GM23338 (cell line): ENCODE measurements around the gene RSRC1. TPM values are rescaled to one million over a fixed set of nuclear protein-coding genes. Genes with fewer than 3 reads are reported as not detected.

ENCODE experiments used
- ATAC-seq: fragments of 200-7000 bp; cut with Tn5 transposase; 3 replicates; pipeline ENCODE4 v1.9.1; 2020
- DNase-seq: peaks from one replicate; pipeline ENCODE4 v3.0.0-alpha.2; 2015; ENCODE audit warnings: low spot score
- H2AFZ ChIP-seq: fragments of 200-600 bp; sonication (generic); 2 replicates; pipeline ENCODE4 v1.8.0; 2016; ENCODE audit warnings: antibody characterized with exemption, mild to moderate bottlenecking, moderate library complexity
- H3F3A ChIP-seq: fragments of 200-600 bp; sonication (generic); replicated peaks from 2 replicates; pipeline ENCODE4 v1.8.0; 2017; ENCODE audit warnings: antibody characterized with exemption, mixed run types, low read depth
- H3K27ac ChIP-seq: fragments of 200-600 bp; sonication (generic); 2 replicates; pipeline ENCODE4 v1.6.1; 2016; ENCODE audit warnings: low read depth
- H3K27me3 ChIP-seq: fragments of 200-600 bp; sonication (generic); 2 replicates; pipeline ENCODE4 v1.8.0; 2016; ENCODE audit warnings: mild to moderate bottlenecking, mixed run types, moderate library complexity; ENCODE audit not compliant: insufficient read depth
- H3K36me3 ChIP-seq: fragments of 200-600 bp; sonication (generic); 2 replicates; pipeline ENCODE4 v1.8.0; 2016; ENCODE audit warnings: mild to moderate bottlenecking; ENCODE audit not compliant: insufficient read depth
- H3K4me1 ChIP-seq: fragments of 200-600 bp; sonication (generic); 2 replicates; pipeline ENCODE4 v1.8.0; 2016; ENCODE audit warnings: mild to moderate bottlenecking, moderate library complexity; ENCODE audit not compliant: insufficient read depth
- H3K4me2 ChIP-seq: fragments of 200-600 bp; sonication (generic); 2 replicates; pipeline ENCODE4 v1.7.1; 2017; ENCODE audit warnings: mixed run types
- H3K4me3 ChIP-seq: fragments of 200-600 bp; sonication (generic); 2 replicates; pipeline ENCODE4 v1.6.1; 2016; ENCODE audit warnings: mixed run types
- H3K79me2 ChIP-seq: fragments of 200-600 bp; sonication (generic); replicated peaks from 2 replicates; pipeline ENCODE4 v1.8.0; 2017; ENCODE audit warnings: mild to moderate bottlenecking; ENCODE audit not compliant: insufficient read depth
- H3K9me2 ChIP-seq: fragments of 200-600 bp; sonication (generic); 2 replicates; pipeline ENCODE4 v1.8.0; 2017; ENCODE audit not compliant: insufficient read depth
- H4K20me1 ChIP-seq: fragments of 200-600 bp; sonication (generic); replicated peaks from 2 replicates; pipeline ENCODE4 v1.8.0; 2017; ENCODE audit warnings: mild to moderate bottlenecking; ENCODE audit not compliant: insufficient read depth
- H3K27ac Mint-ChIP-seq: 2 replicates; pipeline ENCODE4 v1.8.0; 2020; ENCODE audit warnings: inconsistent platforms, mild to moderate bottlenecking, moderate library complexity, mixed read lengths
- H3K27me3 Mint-ChIP-seq: 3 replicates; pipeline ENCODE4 v1.8.0; 2022; ENCODE audit warnings: low read depth, mild to moderate bottlenecking, moderate library complexity, mixed read lengths, inconsistent platforms; ENCODE audit not compliant: insufficient read depth, poor library complexity
- H3K36me3 Mint-ChIP-seq: 3 replicates; pipeline ENCODE4 v1.8.0; 2021; ENCODE audit warnings: low read depth, mild to moderate bottlenecking, inconsistent platforms, moderate library complexity, mixed read lengths
- H3K4me1 Mint-ChIP-seq: 3 replicates; pipeline ENCODE4 v1.8.0; 2020; ENCODE audit warnings: mild to moderate bottlenecking, inconsistent platforms, mixed read lengths
- H3K4me3 Mint-ChIP-seq: 3 replicates; pipeline ENCODE4 v1.8.0; 2021; ENCODE audit warnings: moderate library complexity, mild to moderate bottlenecking, inconsistent platforms, mixed read lengths
- H3K9me3 Mint-ChIP-seq: 3 replicates; pipeline ENCODE4 v1.8.0; 2020; ENCODE audit warnings: moderate library complexity, mild to moderate bottlenecking, inconsistent platforms, mixed read lengths
- CREB1 ChIP-seq: fragments of 250-450 bp; sonication (Bioruptor Pico); IDR thresholded peaks from 2 replicates; pipeline ENCODE4 v1.5.0; 2020; ENCODE audit warnings: low read depth, mild to moderate bottlenecking, moderate library complexity
- EZH2 ChIP-seq: fragments of 200-600 bp; sonication (generic); IDR thresholded peaks from one replicate; pipeline ENCODE4 v1.8.0; 2017; ENCODE audit warnings: antibody characterized with exemption, mild to moderate bottlenecking, low read depth; ENCODE audit not compliant: unreplicated experiment
- JUNB ChIP-seq: IDR thresholded peaks from one replicate; pipeline ENCODE4 v1.6.1; 2016; ENCODE audit warnings: antibody characterized with exemption; ENCODE audit not compliant: unreplicated experiment
- NANOG ChIP-seq: IDR thresholded peaks from 2 replicates; pipeline ENCODE4 v1.6.1; 2016; ENCODE audit warnings: antibody characterized with exemption, borderline replicate concordance
- POLR2AphosphoS5 ChIP-seq: IDR thresholded peaks from 2 replicates; pipeline ENCODE4 v1.6.1; 2016; ENCODE audit warnings: antibody characterized with exemption, low read depth
- STAT1 ChIP-seq: IDR thresholded peaks from one replicate; pipeline ENCODE4 v1.6.1; 2016; ENCODE audit warnings: antibody characterized with exemption; ENCODE audit not compliant: unreplicated experiment
- ZNF114 ChIP-seq: fragments of 250-450 bp; sonication (Bioruptor Pico); IDR thresholded peaks from 2 replicates; pipeline ENCODE4 v1.5.0; 2020; ENCODE audit warnings: mild to moderate bottlenecking, moderate library complexity
- ZNF331 ChIP-seq: fragments of 250-450 bp; sonication (Bioruptor Pico); IDR thresholded peaks from 2 replicates; pipeline ENCODE4 v1.5.0; 2020; ENCODE audit warnings: low read depth, mild to moderate bottlenecking, moderate library complexity
- polyA plus RNA-seq: library from polyadenylated mRNA; unstranded; fragments of >200 nt; fragmentation: Nextera tagmentation; extraction: Ambion mirVana; gene quantifications from 2 replicates; pipeline ENCODE4 v1.2.1, GENCODE V29; 2016
- total RNA-seq: library from RNA; depleted of rRNA; stranded (reverse); fragments of >200 nt; shearing (Covaris generic); gene quantifications from 2 replicates; pipeline ENCODE4 v1.2.3, GENCODE V29; 2014
- TF ChIP-seq, protein P1 (sequence below): fragments of 250-450 bp; sonication (Bioruptor Pico); IDR thresholded peaks from 2 replicates; pipeline ENCODE4 v1.5.0; 2020; ENCODE audit warnings: mild to moderate bottlenecking, moderate library complexity
- TF ChIP-seq, protein P2 (sequence below), 2 experiments: fragments of 200-600 bp in 1 of 2; sonication (generic) in 1 of 2; conservative IDR thresholded peaks; 2 replicates each; pipeline versions ENCODE4 v1.5.1 to v1.6.1; 2016 to 2017; ENCODE audit warnings: antibody characterized with exemption in 2 of 2, low read depth in 2 of 2, mild to moderate bottlenecking in 2 of 2, moderate library complexity in 1 of 2
- TF ChIP-seq, protein P3 (sequence below): IDR thresholded peaks from 2 replicates; pipeline ENCODE4 v1.6.1; 2016; ENCODE audit warnings: antibody characterized with exemption

RSRC1 gene
- total and polyA plus RNA-seq, 2 experiments from 2014 or later = 32.5 to 76.8 TPM

DNA sequence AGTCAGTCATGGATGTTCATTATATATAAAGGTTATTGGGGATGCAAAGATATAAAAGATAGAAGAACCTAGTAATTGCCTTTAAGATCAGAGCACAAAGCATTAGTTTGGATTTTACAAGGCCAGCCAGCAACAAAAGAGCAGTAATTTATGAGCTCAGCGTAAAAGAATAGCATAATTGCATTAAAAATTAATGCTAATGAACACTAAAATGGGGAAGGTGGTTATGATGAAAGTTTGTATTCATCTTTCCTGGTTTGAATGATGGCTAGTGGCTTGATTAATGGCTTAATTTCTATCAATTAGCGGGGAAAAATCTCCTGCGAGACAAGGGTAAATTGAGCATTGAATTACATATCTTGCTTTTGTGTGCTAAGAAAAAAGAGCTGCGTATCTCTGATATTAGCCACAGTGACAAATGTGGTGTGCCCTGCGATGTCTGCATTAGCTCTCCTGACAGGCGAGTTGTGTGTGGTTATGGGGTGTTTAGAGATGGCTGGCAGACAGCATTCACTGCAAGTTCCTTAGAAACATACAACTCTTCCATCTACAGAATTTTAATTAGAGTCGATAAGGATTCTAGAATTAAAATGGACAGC is 418.3 kb downstream of the RSRC1 start (continued):
- TF ChIP-seq, protein P1, sequence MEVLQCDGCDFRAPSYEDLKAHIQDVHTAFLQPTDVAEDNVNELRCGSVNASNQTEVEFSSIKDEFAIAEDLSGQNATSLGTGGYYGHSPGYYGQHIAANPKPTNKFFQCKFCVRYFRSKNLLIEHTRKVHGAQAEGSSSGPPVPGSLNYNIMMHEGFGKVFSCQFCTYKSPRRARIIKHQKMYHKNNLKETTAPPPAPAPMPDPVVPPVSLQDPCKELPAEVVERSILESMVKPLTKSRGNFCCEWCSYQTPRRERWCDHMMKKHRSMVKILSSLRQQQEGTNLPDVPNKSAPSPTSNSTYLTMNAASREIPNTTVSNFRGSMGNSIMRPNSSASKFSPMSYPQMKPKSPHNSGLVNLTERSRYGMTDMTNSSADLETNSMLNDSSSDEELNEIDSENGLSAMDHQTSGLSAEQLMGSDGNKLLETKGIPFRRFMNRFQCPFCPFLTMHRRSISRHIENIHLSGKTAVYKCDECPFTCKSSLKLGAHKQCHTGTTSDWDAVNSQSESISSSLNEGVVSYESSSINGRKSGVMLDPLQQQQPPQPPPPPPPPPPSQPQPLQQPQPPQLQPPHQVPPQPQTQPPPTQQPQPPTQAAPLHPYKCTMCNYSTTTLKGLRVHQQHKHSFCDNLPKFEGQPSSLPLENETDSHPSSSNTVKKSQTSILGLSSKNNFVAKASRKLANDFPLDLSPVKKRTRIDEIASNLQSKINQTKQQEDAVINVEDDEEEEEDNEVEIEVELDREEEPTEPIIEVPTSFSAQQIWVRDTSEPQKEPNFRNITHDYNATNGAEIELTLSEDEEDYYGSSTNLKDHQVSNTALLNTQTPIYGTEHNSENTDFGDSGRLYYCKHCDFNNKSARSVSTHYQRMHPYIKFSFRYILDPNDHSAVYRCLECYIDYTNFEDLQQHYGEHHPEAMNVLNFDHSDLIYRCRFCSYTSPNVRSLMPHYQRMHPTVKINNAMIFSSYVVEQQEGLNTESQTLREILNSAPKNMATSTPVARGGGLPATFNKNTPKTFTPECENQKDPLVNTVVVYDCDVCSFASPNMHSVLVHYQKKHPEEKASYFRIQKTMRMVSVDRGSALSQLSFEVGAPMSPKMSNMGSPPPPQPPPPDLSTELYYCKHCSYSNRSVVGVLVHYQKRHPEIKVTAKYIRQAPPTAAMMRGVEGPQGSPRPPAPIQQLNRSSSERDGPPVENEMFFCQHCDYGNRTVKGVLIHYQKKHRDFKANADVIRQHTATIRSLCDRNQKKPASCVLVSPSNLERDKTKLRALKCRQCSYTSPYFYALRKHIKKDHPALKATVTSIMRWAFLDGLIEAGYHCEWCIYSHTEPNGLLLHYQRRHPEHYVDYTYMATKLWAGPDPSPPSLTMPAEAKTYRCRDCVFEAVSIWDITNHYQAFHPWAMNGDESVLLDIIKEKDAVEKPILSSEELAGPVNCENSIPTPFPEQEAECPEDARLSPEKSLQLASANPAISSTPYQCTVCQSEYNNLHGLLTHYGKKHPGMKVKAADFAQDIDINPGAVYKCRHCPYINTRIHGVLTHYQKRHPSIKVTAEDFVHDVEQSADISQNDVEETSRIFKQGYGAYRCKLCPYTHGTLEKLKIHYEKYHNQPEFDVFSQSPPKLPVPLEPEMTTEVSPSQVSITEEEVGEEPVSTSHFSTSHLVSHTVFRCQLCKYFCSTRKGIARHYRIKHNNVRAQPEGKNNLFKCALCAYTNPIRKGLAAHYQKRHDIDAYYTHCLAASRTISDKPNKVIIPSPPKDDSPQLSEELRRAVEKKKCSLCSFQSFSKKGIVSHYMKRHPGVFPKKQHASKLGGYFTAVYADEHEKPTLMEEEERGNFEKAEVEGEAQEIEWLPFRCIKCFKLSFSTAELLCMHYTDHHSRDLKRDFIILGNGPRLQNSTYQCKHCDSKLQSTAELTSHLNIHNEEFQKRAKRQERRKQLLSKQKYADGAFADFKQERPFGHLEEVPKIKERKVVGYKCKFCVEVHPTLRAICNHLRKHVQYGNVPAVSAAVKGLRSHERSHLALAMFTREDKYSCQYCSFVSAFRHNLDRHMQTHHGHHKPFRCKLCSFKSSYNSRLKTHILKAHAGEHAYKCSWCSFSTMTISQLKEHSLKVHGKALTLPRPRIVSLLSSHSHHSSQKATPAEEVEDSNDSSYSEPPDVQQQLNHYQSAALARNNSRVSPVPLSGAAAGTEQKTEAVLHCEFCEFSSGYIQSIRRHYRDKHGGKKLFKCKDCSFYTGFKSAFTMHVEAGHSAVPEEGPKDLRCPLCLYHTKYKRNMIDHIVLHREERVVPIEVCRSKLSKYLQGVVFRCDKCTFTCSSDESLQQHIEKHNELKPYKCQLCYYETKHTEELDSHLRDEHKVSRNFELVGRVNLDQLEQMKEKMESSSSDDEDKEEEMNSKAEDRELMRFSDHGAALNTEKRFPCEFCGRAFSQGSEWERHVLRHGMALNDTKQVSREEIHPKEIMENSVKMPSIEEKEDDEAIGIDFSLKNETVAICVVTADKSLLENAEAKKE = no peak
- TF ChIP-seq, protein P2, sequence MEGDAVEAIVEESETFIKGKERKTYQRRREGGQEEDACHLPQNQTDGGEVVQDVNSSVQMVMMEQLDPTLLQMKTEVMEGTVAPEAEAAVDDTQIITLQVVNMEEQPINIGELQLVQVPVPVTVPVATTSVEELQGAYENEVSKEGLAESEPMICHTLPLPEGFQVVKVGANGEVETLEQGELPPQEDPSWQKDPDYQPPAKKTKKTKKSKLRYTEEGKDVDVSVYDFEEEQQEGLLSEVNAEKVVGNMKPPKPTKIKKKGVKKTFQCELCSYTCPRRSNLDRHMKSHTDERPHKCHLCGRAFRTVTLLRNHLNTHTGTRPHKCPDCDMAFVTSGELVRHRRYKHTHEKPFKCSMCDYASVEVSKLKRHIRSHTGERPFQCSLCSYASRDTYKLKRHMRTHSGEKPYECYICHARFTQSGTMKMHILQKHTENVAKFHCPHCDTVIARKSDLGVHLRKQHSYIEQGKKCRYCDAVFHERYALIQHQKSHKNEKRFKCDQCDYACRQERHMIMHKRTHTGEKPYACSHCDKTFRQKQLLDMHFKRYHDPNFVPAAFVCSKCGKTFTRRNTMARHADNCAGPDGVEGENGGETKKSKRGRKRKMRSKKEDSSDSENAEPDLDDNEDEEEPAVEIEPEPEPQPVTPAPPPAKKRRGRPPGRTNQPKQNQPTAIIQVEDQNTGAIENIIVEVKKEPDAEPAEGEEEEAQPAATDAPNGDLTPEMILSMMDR (conservative IDR thresholded peaks at IDR 0.05; ENCODE audit: low read depth in 2 of 2) = no peak
- TF ChIP-seq EZH2 (no peak), JUNB (no peak), ZNF331 (CRISPR knock-in tag) (no peak), CREB1 (CRISPR knock-in tag) (no peak), POLR2AphosphoS5 (no peak)

DNA sequence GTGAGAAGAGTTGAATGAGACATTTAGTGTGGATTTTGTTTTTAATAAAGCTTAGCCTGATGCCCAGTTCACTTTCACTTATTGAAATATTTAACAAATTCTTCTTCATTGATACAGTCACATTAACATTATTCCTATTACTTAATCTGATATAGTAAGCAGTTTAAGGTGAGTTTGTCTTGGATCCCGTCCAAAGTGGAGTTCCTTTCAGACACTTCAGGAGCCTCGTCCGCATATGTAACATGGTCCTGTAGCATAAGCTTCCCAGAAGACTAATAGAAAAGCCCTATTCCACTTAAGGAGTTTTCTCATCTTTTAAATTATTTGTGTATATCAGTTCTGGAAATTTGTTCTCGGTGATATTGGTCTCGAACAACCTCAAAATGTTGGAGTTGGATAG is 421.4 kb downstream of the RSRC1 start:
- H3K9me3 Mint-ChIP-seq = no peaks in the 10 kb centered on the region
- H3K27me3 Mint-ChIP-seq = no peaks in the 10 kb centered on the region
- no peaks in the 10 kb centered on the region for H3F3A ChIP-seq
- H4K20me1 ChIP-seq = no peaks in the 10 kb centered on the region
- no peak overlapping the region for H3K4me3 Mint-ChIP-seq
- H3K79me2 ChIP-seq = no peaks in the 10 kb centered on the region
- H3K36me3 Mint-ChIP-seq = no peaks in the 10 kb centered on the region
- H3K4me1 Mint-ChIP-seq = peaks cover 3% of the 10 kb centered on the region; the same call in 2 of the 3 replicates
- no peak overlapping the region for H3K4me3 ChIP-seq
- H3K4me1 ChIP-seq = no peaks in the 10 kb centered on the region
- H3K27ac Mint-ChIP-seq = no peak overlapping the region
- ATAC-seq (no peak), DNase-seq (no peak)
- H3K36me3 ChIP-seq = no peaks in the 10 kb centered on the region
- H2AFZ ChIP-seq = no peak overlapping the region
- H3K27me3 ChIP-seq = no peaks in the 10 kb centered on the region
- no peaks in the 10 kb centered on the region for H3K9me2 ChIP-seq
- H3K4me2 ChIP-seq = no peak overlapping the region
- no peak overlapping the region for H3K27ac ChIP-seq
- TF ChIP-seq STAT1 (no peak), EZH2 (no peak), ZNF114 (CRISPR knock-in tag) (no peak), ZNF331 (CRISPR knock-in tag) (no peak), NANOG (no peak), CREB1 (CRISPR knock-in tag) (no peak)
- TF ChIP-seq, protein P3, sequence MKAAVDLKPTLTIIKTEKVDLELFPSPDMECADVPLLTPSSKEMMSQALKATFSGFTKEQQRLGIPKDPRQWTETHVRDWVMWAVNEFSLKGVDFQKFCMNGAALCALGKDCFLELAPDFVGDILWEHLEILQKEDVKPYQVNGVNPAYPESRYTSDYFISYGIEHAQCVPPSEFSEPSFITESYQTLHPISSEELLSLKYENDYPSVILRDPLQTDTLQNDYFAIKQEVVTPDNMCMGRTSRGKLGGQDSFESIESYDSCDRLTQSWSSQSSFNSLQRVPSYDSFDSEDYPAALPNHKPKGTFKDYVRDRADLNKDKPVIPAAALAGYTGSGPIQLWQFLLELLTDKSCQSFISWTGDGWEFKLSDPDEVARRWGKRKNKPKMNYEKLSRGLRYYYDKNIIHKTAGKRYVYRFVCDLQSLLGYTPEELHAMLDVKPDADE = no peak
